Measurements from ENCODE around the gene AGPAT4. TPM values are rescaled to one million over a fixed set of nuclear protein-coding genes. Genes with fewer than 3 reads are reported as not detected.

AGPAT4 gene
- total RNA-seq, 1 donor from 2014 or later, result 23.7 TPM

- DNase-seq (ENCODE audit: low spot score in 2 of 2, unreplicated experiment in 2 of 2), result no peak
Measured at GRCh38 chr6:161272635-161273273, 1.1 kb downstream of the AGPAT4 start.

GRCh38 chr6:161271343-161272030 lies 2.4 kb downstream of the AGPAT4 start:
- Mint-ChIP-seq H3K4me3 (no peak overlapping the region), H3K36me3 (peaks cover 11% of the 10 kb centered on the region), H3K27me3 (ENCODE audit: low read depth) (no peaks in the 10 kb centered on the region), H3K4me1 (peaks cover 22% of the 10 kb centered on the region), H3K9me3 (no peaks in the 10 kb centered on the region), H3K27ac (no peak overlapping the region)
- no peak for DNase-seq (ENCODE audit: low spot score in 2 of 2, unreplicated experiment in 2 of 2)
- no peak for TF ChIP-seq CTCF (IDR thresholded peaks at IDR 0.05; ENCODE audit: unreplicated experiment)

More at GRCh38 chr6:161272635-161273273, 1.1 kb downstream of the AGPAT4 start:
- no peaks in the 10 kb centered on the region for H3K9me3 Mint-ChIP-seq
- H3K4me3 Mint-ChIP-seq, result peak overlapping the region; percentile 88
- TF ChIP-seq CTCF (IDR thresholded peaks at IDR 0.05; ENCODE audit: unreplicated experiment), result no peak
- peaks cover 21% of the 10 kb centered on the region for H3K4me1 Mint-ChIP-seq
- peaks cover 1% of the 10 kb centered on the region for H3K27me3 Mint-ChIP-seq (ENCODE audit: low read depth)
- H3K27ac Mint-ChIP-seq, result peak overlapping the region; percentile 94
- peaks cover 9% of the 10 kb centered on the region for H3K36me3 Mint-ChIP-seq

- Mint-ChIP-seq H3K36me3 (peaks cover 11% of the 10 kb centered on the region), H3K4me3 (no peak overlapping the region), H3K4me1 (peaks cover 22% of the 10 kb centered on the region), H3K9me3 (no peaks in the 10 kb centered on the region), H3K27ac (no peak overlapping the region), H3K27me3 (ENCODE audit: low read depth) (no peaks in the 10 kb centered on the region)
- no peak for TF ChIP-seq CTCF (IDR thresholded peaks at IDR 0.05; ENCODE audit: unreplicated experiment)
- DNase-seq (ENCODE audit: low spot score in 2 of 2, unreplicated experiment in 2 of 2), result no peak
Measured at GRCh38 chr6:161270116-161270515, 3.7 kb downstream of the AGPAT4 start.

GRCh38 chr6:161269310-161269709 lies 4.6 kb downstream of the AGPAT4 start:
- no peak for DNase-seq (ENCODE audit: low spot score in 2 of 2, unreplicated experiment in 2 of 2)
- H3K36me3 Mint-ChIP-seq, result peaks cover 11% of the 10 kb centered on the region
- H3K4me3 Mint-ChIP-seq, result no peak overlapping the region
- peaks cover 20% of the 10 kb centered on the region for H3K4me1 Mint-ChIP-seq
- H3K27me3 Mint-ChIP-seq (ENCODE audit: low read depth), result no peaks in the 10 kb centered on the region
- H3K27ac Mint-ChIP-seq, result no peak overlapping the region
- no peaks in the 10 kb centered on the region for H3K9me3 Mint-ChIP-seq
- no peak for TF ChIP-seq CTCF (IDR thresholded peaks at IDR 0.05; ENCODE audit: unreplicated experiment)

GRCh38 chr6:161268531-161269210 lies 5.2 kb downstream of the AGPAT4 start:
- Mint-ChIP-seq H3K9me3 (no peaks in the 10 kb centered on the region), H3K4me3 (no peak overlapping the region), H3K27ac (no peak overlapping the region), H3K36me3 (peaks cover 11% of the 10 kb centered on the region), H3K27me3 (ENCODE audit: low read depth) (no peaks in the 10 kb centered on the region), H3K4me1 (peaks cover 18% of the 10 kb centered on the region)
- no peak for DNase-seq (ENCODE audit: low spot score in 2 of 2, unreplicated experiment in 2 of 2)
- TF ChIP-seq CTCF (IDR thresholded peaks at IDR 0.05; ENCODE audit: unreplicated experiment), result no peak
